ENCODE results near the gene STARD7.
"Not testable (repeated sequence)": the region's sequence is repeated elsewhere in the genome, so short reads cannot be mapped to it uniquely, and the experiment has no call there.

The STARD7 gene

DNA sequence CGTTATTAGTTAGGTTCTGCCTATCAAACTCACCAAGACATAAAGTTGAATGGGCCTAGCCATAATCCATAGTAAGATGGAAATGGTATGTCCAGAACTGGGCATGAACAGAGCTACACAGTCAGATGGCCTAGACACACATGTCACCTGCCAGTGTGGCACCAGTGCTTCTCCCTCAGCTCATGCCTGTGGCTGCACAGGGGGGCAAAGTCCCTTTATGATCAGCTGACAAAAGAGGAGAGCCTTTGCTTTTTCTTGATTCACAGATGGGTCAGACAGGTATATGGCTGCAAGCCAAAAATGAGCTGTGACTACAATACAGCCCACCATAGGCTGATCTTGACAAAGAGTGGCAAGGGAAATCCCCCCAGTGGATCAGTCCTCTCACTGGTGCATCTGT is 28.3 kb upstream of the STARD7 start:
- no peak overlapping the region for H3K27ac ChIP-seq
- H3K27me3 ChIP-seq: no peaks in the 10 kb centered on the region
- H3K4me3 ChIP-seq: no peak overlapping the region
- H3K9me3 ChIP-seq: no peaks in the 10 kb centered on the region
- H3K36me3 ChIP-seq: peaks cover 0 to 11% (median 10%) of the 10 kb centered on the region in 3 donors
- DNase-seq: no peak
- TF ChIP-seq, protein P1, sequence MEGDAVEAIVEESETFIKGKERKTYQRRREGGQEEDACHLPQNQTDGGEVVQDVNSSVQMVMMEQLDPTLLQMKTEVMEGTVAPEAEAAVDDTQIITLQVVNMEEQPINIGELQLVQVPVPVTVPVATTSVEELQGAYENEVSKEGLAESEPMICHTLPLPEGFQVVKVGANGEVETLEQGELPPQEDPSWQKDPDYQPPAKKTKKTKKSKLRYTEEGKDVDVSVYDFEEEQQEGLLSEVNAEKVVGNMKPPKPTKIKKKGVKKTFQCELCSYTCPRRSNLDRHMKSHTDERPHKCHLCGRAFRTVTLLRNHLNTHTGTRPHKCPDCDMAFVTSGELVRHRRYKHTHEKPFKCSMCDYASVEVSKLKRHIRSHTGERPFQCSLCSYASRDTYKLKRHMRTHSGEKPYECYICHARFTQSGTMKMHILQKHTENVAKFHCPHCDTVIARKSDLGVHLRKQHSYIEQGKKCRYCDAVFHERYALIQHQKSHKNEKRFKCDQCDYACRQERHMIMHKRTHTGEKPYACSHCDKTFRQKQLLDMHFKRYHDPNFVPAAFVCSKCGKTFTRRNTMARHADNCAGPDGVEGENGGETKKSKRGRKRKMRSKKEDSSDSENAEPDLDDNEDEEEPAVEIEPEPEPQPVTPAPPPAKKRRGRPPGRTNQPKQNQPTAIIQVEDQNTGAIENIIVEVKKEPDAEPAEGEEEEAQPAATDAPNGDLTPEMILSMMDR (IDR thresholded peaks at IDR 0.05): no peak
- intact Hi-C loops (cut with DNase I; ENCODE audit: low total_unique reads): no loop called here
- H3K4me1 ChIP-seq: no peaks in the 10 kb centered on the region

DNA sequence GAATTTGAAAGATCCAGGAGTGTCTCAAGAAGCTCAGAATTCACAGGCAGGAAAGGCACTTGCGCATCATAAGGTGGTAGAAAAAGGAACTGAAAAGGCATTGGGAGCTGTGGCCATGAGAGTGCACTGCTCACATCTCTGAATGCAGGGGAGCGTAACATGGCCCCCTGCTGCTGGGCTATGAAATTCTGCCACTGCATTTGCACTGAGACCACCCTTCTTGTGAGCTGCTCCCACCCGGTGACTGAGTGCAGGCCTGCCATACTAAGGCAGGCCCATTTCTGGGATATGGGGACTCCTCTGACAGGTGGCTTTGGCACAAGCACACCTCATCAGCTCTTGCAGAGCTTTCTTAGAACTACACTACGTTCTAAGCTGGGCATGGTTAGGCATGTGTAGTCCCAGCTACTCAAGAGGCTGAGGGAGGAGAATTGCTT is 25.3 kb upstream of the STARD7 start:
- no peak overlapping the region for H3K27ac ChIP-seq
- no peaks in the 10 kb centered on the region for H3K27me3 ChIP-seq
- intact Hi-C loops (cut with DNase I; ENCODE audit: low total_unique reads): no loop called here
- no peaks in the 10 kb centered on the region for H3K36me3 ChIP-seq
- DNase-seq: no peak
- TF ChIP-seq, protein P1 (IDR thresholded peaks at IDR 0.05): no peak
- H3K4me3 ChIP-seq: no peak overlapping the region
- no peaks in the 10 kb centered on the region for H3K9me3 ChIP-seq
- H3K4me1 ChIP-seq: no peaks in the 10 kb centered on the region

DNA sequence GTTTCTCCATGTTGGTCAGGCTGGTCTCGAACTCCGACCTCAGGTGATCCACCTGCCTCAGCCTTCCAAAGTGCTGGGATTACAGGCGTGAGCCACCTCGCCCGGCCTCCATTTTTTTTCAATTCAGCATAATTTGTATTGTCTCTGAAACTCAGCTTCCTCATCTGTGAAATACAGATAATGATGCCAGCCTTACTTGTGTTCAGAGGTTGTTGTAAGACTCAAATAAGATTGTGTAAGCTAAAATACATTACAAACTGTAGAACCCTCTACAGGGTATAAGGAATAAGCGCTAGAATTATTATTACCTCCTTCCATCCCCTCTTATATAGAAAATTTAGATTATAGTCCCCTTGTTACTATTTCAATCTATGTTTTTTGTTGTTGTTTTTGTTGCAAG is 24.8 kb upstream of the STARD7 start:
- no peak for DNase-seq
- H3K4me1 ChIP-seq: no peaks in the 10 kb centered on the region
- TF ChIP-seq, protein P1 (IDR thresholded peaks at IDR 0.05): no peak
- H3K9me3 ChIP-seq: no peaks in the 10 kb centered on the region
- no peak overlapping the region for H3K4me3 ChIP-seq
- no peak overlapping the region for H3K27ac ChIP-seq
- intact Hi-C loops (cut with DNase I; ENCODE audit: low total_unique reads): no loop called here
- no peaks in the 10 kb centered on the region for H3K27me3 ChIP-seq
- H3K36me3 ChIP-seq: no peaks in the 10 kb centered on the region

DNA sequence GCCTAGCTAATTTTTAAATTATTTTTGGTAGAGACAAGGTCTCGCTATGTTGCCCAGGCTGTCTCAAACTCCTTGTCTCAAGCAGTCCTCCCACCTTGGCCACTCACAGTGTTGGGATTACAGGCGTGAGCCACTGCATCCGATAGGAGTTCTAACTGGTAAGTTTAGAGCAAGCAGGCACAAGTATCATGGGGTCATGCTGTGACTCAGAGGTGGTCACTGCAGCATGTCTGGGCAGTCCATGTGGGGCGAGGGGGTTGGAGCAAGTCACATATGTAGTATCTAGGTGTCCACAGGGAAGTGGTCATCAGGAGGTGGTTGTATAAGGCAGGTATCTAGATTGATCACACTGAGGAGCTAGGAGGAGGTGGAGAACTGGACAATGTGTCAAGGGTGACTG is 22.7 kb upstream of the STARD7 start:
- intact Hi-C loops (cut with DNase I; ENCODE audit: low total_unique reads): no loop called here
- TF ChIP-seq, protein P1 (IDR thresholded peaks at IDR 0.05): no peak

DNA sequence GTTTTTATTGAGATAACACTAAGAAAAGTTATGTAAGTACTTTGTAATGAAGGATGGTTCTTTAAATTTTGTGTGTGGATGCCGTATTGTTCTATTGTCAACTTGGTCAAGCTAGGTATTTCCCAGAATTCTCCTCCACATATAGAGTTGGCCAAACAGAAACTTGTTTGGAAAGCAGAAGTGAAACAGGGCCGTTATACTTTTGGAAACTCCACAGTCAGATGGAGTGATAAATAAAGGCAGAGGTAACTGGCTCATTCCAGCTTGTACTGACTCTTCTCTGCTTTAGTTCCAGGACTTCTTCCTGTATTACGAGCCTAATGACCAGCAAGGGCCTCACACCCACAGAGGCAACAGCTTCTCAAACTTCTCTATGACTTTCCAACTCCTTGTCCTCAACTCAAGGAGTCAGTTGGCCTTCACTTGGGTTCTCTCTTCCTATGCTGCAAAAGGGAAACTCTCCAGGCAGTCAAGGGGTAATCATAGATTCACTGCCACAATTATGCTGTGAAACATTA is 16.4 kb upstream of the STARD7 start:
- TF ChIP-seq, protein P1 (IDR thresholded peaks at IDR 0.05): no peak
- Histone ChIP-seq H3K36me3 (no peaks in the 10 kb centered on the region), H3K27me3 (no peaks in the 10 kb centered on the region), H3K4me3 (no peak overlapping the region), H3K27ac (no peak overlapping the region), H3K4me1 (no peaks in the 10 kb centered on the region), H3K9me3 (no peaks in the 10 kb centered on the region)
- no peak for DNase-seq
- intact Hi-C loops (cut with DNase I; ENCODE audit: low total_unique reads): no loop called here

More for the DNA sequence above, 22.7 kb upstream of the STARD7 start:
- Histone ChIP-seq H3K4me3 (no peak overlapping the region), H3K36me3 (no peaks in the 10 kb centered on the region), H3K27me3 (no peaks in the 10 kb centered on the region), H3K27ac (no peak overlapping the region), H3K4me1 (no peaks in the 10 kb centered on the region), H3K9me3 (no peaks in the 10 kb centered on the region)
- DNase-seq: peak in 1 of 2 donors; percentile 20

DNA sequence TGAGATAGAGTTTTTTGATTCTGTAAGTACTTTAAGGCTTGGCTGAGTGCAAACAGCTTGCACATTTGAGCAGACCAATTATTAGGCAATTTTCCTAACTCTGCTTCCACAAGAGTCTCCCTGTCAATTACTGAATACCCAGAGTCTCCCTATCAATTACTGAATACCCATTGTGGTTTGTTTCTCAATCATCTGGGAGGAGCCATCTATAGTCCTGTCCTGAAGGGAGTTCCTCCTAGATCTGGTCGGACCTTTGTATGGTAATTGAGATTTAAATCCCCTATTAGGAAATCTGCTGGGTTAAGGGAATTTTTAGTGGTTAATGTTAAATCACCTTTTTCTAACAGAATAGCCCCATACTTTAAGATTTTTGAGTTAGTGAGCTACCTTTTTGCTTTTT is 12.5 kb upstream of the STARD7 start:
- H3K9me3 ChIP-seq; H3K27me3 ChIP-seq; H3K36me3 ChIP-seq; intact Hi-C loops (cut with DNase I; ENCODE audit: low total_unique reads); H3K4me3 ChIP-seq; H3K4me1 ChIP-seq; DNase-seq; H3K27ac ChIP-seq: not testable (repeated sequence)

DNA sequence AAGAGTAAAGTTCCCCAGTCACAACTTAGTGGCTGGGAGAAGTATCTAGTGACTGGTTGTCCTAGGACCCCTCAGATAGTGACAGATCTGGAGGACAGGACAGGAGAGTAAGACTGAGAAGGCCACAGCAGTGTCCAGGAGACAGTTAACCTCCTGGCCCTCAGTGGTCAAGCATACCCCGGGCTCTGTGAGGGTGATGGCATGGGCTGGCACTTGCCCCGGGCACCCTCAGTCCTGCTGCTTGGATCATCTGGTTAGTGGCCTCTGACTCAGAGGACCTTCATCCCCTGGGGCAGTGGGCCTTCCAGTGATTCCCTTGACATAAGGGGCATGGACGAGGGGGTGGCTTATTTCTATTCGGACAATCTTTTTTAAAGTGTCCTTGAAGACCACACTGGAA is 11.3 kb upstream of the STARD7 start:
- H3K9me3 ChIP-seq; H3K27me3 ChIP-seq; H3K27ac ChIP-seq; DNase-seq; intact Hi-C loops (cut with DNase I; ENCODE audit: low total_unique reads); H3K4me1 ChIP-seq; H3K4me3 ChIP-seq; H3K36me3 ChIP-seq: not testable (repeated sequence)

All from tibial artery (tissue), 4 donors.